Duodenal mucosa (tissue), 2 donors: ENCODE measurements around the gene B4GAT1.
"Not testable (repeated sequence)": the region's sequence is repeated elsewhere in the genome, so short reads cannot be mapped to it uniquely, and the experiment has no call there.

Experiments
- H3K27ac ChIP-seq: one replicate; pipeline ENCODE4 v1.7.0; 2013; ENCODE audit warnings: low read depth, low read length
- H3K27me3 ChIP-seq, 2 donors: one replicate each; pipeline ENCODE4 v1.7.0; 2013; ENCODE audit warnings: low read length in 2 of 2, control low read depth in 1 of 2; ENCODE audit not compliant: insufficient read depth in 2 of 2, control insufficient read depth in 1 of 2
- H3K36me3 ChIP-seq, 2 donors: one replicate each; pipeline ENCODE4 v1.7.0; 2013; ENCODE audit warnings: low read length in 2 of 2, control low read depth in 1 of 2; ENCODE audit not compliant: insufficient read depth in 2 of 2, control insufficient read depth in 1 of 2
- H3K4me1 ChIP-seq, 2 donors: one replicate each; pipeline ENCODE4 v1.7.0; 2013; ENCODE audit warnings: low read length in 2 of 2, control low read depth in 1 of 2; ENCODE audit not compliant: insufficient read depth in 2 of 2, control insufficient read depth in 1 of 2
- H3K4me3 ChIP-seq, 2 donors: one replicate each; pipeline ENCODE4 v1.7.0; 2013; ENCODE audit warnings: low read length in 2 of 2, low read depth in 1 of 2
- H3K9ac ChIP-seq, 2 donors: one replicate each; pipeline ENCODE4 v1.7.0; 2013; ENCODE audit warnings: low read length in 2 of 2, low read depth in 1 of 2
- H3K9me3 ChIP-seq, 2 donors: one replicate each; pipeline ENCODE4 v1.7.0; 2013; ENCODE audit warnings: low read length in 2 of 2, control low read depth in 1 of 2; ENCODE audit not compliant: control insufficient read depth in 1 of 2

The B4GAT1 gene

DNA sequence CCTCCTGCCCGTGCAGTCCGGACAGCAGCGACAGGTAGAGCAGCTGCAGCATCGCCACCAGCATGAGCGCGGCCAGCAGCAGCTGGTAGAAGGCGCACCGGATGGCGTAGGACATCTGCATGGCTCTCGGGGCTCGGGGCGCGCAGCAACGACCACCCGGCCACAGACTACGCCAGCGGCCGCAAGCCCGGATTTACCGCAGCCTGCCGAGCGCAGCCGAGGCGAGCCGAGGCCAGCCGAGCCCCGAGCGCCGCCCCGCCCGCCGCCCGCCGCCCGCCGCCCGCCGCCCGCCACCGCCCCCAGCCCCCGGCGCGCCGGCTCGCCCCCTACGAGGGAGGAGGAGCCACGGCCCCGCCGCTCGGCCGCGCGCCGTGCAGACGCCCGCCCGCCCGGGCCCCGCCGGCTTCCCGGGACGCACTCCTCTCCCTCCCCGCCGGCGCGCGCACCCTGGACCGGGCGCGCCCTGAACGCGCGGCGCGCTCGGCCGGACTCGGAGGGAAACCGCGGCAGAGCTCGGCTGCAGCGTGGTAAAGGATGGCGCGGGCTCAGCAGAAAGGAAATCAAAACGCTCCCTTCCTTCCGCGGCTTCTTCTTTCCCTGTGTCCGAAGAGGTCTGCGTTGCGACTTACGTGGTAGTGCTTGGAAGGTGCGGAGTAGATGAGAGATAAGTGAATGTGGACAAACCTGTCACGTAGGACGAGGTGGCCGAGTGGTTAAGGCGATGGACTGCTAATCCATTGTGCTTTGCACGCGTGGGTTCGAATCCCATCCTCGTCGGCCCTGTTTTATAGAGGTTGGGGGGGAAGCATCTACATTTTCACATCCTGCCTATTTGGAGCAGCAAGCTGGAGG, at the start of gene B4GAT1:
Gene B4GAT1, minus strand, starts transcription at position 205 of the 852 bp plus-strand sequence. Its CDS starts 84 bp downstream, at position 121.
- peak within 1 kb of the TSS; percentile 99 to 100 for H3K9ac ChIP-seq
- no peaks in the 10 kb centered on the region for H3K9me3 ChIP-seq
- peak within 1 kb of the TSS; percentile 97 to 98 for H3K4me3 ChIP-seq
- H3K4me1 ChIP-seq = peaks cover 33 to 43% of the 10 kb centered on the region in 2 donors
- peak within 1 kb of the TSS; percentile 87 for H3K27ac ChIP-seq
- H3K36me3 ChIP-seq = peaks cover 0 to 5% of the 10 kb centered on the region in 2 donors
- no peaks in the 10 kb centered on the region for H3K27me3 ChIP-seq

DNA sequence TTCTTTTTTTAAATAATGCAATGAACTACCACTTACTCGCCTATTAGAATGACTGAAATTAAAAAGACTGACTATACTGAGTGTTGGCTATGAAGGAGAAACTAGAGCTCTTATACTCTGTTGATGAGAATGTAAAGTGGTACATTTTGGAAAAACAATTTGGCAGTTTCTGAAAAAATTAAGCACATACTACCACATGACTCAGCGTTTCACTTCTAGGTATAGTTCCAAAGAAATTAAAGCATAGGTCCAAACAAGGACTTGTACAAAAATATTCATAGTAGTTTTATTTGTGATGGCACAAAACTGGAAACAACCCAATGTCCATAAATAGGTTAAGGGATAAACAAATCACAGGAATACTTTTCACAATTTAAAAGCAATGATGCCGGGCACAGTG, 46.5 kb upstream of the B4GAT1 start:
- Histone ChIP-seq H3K4me1 (no peaks in the 10 kb centered on the region), H3K9ac (no peak overlapping the region), H3K9me3 (no peaks in the 10 kb centered on the region), H3K36me3 (no peaks in the 10 kb centered on the region), H3K4me3 (no peak overlapping the region), H3K27ac (no peak overlapping the region), H3K27me3 (no peaks in the 10 kb centered on the region)

DNA sequence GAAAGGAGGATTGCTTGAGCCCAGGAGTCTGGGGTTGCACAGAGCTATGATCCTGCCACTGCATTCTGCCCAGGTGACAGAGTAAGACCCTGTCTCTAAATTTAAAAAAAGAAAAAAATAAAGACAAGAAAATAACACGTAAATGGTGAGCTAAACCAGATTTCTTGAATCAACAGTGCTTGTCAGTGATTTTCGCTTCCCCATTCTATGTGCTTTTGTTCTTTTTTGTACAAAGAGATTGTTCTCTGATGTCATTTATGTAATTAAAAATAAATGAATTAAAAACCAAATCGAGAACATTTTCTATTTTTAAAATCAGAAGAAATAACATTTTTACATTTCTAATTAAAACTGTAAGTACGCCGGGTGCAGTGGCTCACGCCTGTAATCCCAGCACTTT, 43.9 kb upstream of the B4GAT1 start:
- no peak overlapping the region for H3K4me3 ChIP-seq
- H3K27ac ChIP-seq = no peak overlapping the region
- H3K9ac ChIP-seq = no peak overlapping the region
- no peaks in the 10 kb centered on the region for H3K36me3 ChIP-seq
- H3K9me3 ChIP-seq = no peaks in the 10 kb centered on the region
- peaks cover 0 to 4% of the 10 kb centered on the region in 2 donors for H3K4me1 ChIP-seq
- no peaks in the 10 kb centered on the region for H3K27me3 ChIP-seq

DNA sequence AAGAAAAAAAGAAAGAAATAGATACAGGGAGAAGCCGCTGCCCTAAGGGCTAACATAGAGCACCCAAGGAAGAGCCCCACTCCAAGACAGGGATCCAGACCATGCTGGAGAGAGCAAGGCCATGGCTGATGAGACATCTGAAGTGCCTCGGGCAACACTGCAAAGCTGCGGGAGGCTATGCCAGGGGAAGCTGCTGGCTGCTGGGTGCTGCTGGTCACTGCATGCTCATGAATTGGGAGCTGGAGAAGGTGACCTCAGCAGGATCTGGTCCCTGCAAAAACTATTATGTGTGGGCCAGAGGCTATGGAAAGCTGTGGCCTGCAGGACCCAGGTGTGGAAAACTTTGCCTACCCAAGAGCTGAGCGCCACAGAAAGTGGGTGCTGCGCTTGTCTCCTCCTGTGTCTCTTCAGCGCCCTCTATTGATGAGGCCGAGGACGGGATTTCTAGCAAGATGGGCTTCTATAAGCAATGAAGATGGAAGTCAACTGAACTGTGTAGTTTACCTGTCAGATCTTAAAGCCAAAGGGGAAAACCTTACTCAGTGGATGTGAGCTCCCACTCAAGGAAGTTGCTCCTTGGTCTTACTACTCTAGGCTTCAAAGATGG, 41.5 kb upstream of the B4GAT1 start:
- H3K27ac ChIP-seq = no peak overlapping the region
- peaks cover 0 to 7% of the 10 kb centered on the region in 2 donors for H3K4me1 ChIP-seq
- H3K9ac ChIP-seq = no peak overlapping the region
- no peak overlapping the region for H3K4me3 ChIP-seq
- H3K36me3 ChIP-seq = no peaks in the 10 kb centered on the region
- no peaks in the 10 kb centered on the region for H3K9me3 ChIP-seq
- no peaks in the 10 kb centered on the region for H3K27me3 ChIP-seq

DNA sequence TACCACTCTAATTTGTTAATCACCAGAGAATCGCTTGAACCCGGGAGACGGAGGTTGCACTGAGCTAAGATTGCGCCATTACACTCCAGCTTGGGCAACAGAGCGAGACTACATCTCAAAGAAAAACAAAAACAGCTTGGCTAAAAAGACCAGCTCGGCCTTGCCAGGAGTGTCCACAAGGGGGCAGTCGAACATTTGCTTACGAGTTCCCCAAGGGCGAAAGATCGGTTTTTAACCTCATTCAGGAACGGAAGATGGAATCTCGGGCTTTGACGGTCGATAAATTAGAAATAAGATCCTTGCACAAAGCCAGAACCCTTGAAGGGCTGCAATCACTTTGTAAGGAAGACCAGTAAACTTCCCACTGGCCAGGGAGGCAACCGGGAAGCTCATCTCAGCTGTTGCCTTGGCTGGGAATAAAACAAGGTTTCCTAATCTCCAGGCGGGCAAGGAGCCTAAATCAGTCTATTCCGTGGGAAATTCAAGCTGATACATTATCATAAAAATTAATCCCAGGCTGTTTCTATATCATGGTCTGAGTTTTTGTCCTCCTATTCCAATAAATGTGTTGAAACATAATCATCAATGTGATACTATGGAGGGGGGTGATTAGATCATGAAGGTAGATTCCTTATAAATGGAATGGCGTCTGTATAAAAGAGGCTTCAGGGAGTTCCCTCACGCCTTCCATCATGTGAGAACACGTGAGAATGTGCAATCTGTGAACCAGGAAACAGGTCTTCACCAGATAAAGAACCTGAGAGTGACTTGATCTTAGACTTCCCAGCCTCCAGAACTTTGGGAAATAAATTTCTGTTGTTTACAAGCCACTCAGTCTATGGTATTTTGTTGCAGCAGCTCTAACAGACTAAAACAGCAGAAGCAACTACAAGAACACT, 39.0 kb upstream of the B4GAT1 start:
- Histone ChIP-seq H3K27me3 (no peaks in the 10 kb centered on the region), H3K4me3 (peak overlapping the region; percentile 45 to 46), H3K27ac (no peak overlapping the region), H3K9ac (peak overlapping the region in 1 of 2 donors; percentile 57), H3K36me3 (no peaks in the 10 kb centered on the region), H3K9me3 (no peaks in the 10 kb centered on the region), H3K4me1 (peaks cover 0 to 7% of the 10 kb centered on the region in 2 donors)

DNA sequence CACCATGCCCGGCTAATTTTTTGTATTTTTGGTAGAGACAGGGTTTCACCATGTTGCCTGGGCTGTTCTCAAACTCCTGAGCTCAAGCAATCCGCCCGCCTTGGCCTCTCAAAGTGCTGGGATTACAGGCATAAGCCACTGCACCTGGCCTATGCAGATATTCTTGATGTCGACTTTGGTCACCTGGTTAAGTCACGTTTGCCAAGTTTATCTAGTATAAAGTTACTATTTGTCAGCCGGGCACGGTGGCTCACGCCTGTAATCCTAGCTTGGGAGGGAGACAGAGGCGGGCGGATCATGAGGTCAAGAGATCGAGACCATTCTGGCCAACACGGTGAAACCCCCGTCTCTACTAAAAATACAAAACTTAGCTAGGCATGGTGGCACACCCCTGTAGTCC, 36.9 kb upstream of the B4GAT1 start:
- H3K4me1 ChIP-seq, H3K9ac ChIP-seq, H3K4me3 ChIP-seq, H3K9me3 ChIP-seq, H3K27me3 ChIP-seq, H3K27ac ChIP-seq, H3K36me3 ChIP-seq: not testable (repeated sequence)

DNA sequence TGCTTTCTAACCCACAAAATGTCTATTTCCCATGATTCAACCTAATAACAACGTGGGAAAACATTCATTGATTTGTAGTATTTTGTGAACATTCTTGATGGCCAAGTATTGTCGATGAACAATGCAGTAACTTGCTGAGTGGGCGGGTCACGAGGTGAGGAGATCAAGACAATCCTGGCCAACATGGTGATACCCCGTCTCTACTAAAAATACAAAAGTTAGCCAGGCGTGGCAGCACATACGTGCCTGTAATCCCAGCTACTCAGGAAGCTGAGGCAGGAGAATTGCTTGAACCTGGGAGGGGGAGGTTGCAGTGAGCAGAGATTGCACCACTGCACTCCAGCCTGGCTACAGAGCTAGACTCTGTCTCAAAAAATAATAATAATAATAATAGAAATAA, 32.8 kb upstream of the B4GAT1 start:
- H3K4me3 ChIP-seq, H3K27me3 ChIP-seq, H3K27ac ChIP-seq, H3K4me1 ChIP-seq, H3K9ac ChIP-seq, H3K36me3 ChIP-seq, H3K9me3 ChIP-seq: not testable (repeated sequence)

DNA sequence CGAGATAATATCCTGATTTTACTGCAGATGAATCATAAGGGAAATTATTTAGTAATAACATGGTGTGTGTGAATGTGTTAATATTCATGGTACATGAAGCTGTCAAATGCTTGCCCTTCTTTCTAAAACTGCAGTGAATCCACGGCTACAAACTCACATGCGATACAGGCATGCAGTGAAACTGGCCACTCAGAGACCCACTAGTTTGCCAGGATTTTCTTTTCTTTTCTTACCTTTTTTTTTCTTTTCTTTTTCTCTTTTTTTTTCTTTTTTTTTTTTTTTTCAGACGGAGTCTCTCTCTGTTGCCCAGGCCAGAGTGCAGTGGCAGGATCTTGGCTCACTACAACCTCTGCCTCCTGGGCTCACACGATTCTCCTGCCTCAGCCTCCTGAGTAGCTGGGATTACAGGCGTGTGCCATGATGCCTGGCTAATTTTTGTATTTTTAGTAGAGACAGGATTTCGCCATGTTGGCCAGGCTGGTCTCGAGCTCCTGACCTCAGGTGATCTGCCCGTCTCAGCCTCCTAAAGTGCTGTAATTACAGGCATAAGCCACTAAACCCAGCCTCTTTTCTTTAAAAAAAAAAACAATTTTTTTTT, 26.4 kb upstream of the B4GAT1 start:
- not testable (repeated sequence) for H3K36me3 ChIP-seq, H3K9me3 ChIP-seq, H3K27ac ChIP-seq, H3K27me3 ChIP-seq, H3K9ac ChIP-seq, H3K4me3 ChIP-seq
- H3K4me1 ChIP-seq = peaks cover 12 to 17% of the 10 kb centered on the region in 2 donors

DNA sequence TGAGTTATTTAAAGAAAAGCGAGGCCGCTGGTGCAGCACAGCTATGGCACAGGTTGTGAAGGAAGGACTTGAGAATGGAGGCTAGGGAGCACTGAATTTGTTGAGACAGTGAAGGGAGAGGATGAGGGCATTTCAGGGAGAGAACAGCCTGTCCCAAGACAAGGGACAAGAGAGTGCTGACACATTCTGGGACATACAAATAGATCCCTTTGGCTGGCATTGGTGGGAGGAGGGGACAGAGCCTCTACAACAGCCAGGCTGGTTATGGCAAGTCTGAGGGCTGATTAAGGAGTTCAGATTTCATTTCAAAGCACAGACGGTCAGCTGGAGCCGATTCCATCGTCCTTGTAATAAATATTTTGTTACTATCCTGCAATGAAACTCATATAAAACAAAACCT, 25.8 kb upstream of the B4GAT1 start:
- Histone ChIP-seq H3K4me3 (no peak overlapping the region), H3K27me3 (no peaks in the 10 kb centered on the region), H3K4me1 (peaks cover 12 to 17% of the 10 kb centered on the region in 2 donors)

More for the DNA sequence above, 25.8 kb upstream of the B4GAT1 start:
- H3K9ac ChIP-seq = no peak overlapping the region
- H3K9me3 ChIP-seq = no peaks in the 10 kb centered on the region
- no peak overlapping the region for H3K27ac ChIP-seq
- peaks cover 0 to 8% of the 10 kb centered on the region in 2 donors for H3K36me3 ChIP-seq
